ENCODE results near the gene CLEC18B. TPM values are rescaled to one million over a fixed set of nuclear protein-coding genes. Genes with fewer than 3 reads are reported as not detected.
"Not testable (repeated sequence)": the region's sequence is repeated elsewhere in the genome, so short reads cannot be mapped to it uniquely, and the experiment has no call there.

CLEC18B gene
- polyA plus RNA-seq, 2 donors = 5.4 to 11.8 TPM

DNA sequence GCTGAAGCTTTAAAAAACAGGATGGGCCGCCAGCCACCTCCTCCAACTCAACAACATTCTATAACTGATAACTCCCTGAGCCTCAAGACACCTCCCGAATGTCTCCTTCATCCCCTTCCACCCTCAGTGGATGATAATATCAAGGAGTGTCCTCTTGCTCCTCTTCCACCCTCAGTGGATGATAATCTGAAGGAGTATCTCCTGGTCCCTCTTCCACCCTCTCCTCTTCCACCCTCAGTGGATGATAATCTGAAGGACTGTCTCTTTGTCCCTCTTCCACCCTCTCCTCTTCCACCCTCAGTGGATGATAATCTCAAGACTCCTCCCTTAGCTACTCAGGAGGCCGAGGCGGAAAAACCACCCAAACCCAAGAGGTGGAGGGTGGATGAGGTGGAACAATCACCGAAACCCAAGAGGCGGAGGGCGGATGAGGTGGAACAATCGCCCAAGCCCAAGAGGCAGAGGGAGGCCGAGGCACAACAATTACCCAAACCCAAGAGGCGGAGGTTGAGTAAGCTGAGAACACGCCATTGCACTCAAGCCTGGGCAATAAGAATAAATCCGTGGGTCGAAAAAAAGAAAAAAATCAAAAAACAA is 29.7 kb downstream of the CLEC18B start:
- not testable (repeated sequence) for H3K4me1 ChIP-seq (ENCODE audit: control insufficient read depth in 2 of 2, insufficient read depth in 2 of 2, low read length in 1 of 2); H3K27ac ChIP-seq (ENCODE audit: low read depth in 2 of 2, low read length in 1 of 2); H3K4me3 ChIP-seq (ENCODE audit: low read depth in 1 of 2, low read length in 2 of 2); H3K9me3 ChIP-seq (ENCODE audit: control insufficient read depth in 2 of 2, insufficient read depth in 1 of 2, low read depth in 1 of 2, low read length in 1 of 2); H3K27me3 ChIP-seq (ENCODE audit: control insufficient read depth in 1 of 2, insufficient read depth in 2 of 2, low read length in 2 of 2); H3K36me3 ChIP-seq (ENCODE audit: control insufficient read depth in 2 of 2, insufficient read depth in 2 of 2, low read length in 1 of 2)
- 84 to 87% methylated on average over 8 to 9 of the region's 13 CpGs for WGBS, 2 donors

DNA sequence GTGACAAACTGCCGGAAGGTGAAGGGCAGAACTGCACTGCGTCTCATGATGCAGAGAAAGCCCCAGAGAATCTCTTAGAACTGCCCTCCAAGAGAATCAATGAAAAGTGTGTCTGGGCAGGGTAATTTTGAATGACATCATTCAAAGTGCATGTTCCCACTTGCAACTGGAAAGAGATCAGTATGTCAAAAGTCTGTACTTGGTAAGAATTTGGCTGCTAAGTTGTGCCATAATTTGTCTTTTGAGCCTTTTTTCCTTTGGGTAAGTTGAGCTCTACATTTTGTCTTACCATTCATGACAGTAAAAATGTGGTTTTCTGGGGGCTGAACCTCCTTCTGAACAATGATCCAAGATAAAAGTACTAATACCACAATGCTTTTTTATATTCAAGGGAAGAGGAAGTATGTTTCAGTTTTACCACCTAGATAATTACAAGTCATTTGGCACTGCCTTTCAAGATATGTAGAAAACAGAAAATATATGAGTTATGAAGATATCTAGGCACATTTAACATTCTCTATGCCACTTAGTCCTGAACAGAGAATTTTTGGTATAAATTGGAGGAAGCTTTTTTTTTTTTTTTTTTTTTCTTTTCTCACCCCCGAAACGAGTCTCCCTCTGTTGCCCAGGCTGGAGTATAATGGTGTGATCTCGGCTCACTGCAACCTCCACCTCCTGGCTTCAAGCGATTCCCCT is 38.8 kb downstream of the CLEC18B start:
- H3K27ac ChIP-seq (ENCODE audit: low read depth in 2 of 2, low read length in 1 of 2) = not testable (repeated sequence)
- WGBS, 2 donors = 77% methylated on average over 3 to 4 of the region's 6 CpGs

DNA sequence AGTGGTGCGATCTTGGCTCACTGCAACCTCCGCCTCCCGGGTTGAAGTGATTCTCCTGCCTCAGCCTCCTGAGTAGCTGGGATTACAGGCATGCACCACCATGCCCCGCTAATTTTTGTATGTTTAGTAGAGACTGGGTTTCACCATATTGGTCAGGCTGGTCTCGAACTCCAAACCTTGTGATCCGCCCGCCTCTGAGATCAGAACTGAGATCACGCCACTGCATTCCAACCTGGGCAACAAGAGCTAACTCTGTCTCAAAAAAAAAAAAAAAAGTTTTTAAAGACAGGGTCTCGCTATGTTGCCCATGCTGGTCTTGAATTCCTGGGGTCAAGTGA is 47.5 kb downstream of the CLEC18B start:
- WGBS, 2 donors = 95 to 96% methylated on average over 9 of the region's 9 CpGs
- not testable (repeated sequence) for H3K27me3 ChIP-seq (ENCODE audit: control insufficient read depth in 1 of 2, insufficient read depth in 2 of 2, low read length in 2 of 2); H3K9me3 ChIP-seq (ENCODE audit: control insufficient read depth in 2 of 2, insufficient read depth in 1 of 2, low read depth in 1 of 2, low read length in 1 of 2)

More for the DNA sequence above, 38.8 kb downstream of the CLEC18B start:
- not testable (repeated sequence) for H3K36me3 ChIP-seq (ENCODE audit: control insufficient read depth in 2 of 2, insufficient read depth in 2 of 2, low read length in 1 of 2); H3K27me3 ChIP-seq (ENCODE audit: control insufficient read depth in 1 of 2, insufficient read depth in 2 of 2, low read length in 2 of 2); H3K4me3 ChIP-seq (ENCODE audit: low read depth in 1 of 2, low read length in 2 of 2); H3K4me1 ChIP-seq (ENCODE audit: control insufficient read depth in 2 of 2, insufficient read depth in 2 of 2, low read length in 1 of 2); H3K9me3 ChIP-seq (ENCODE audit: control insufficient read depth in 2 of 2, insufficient read depth in 1 of 2, low read depth in 1 of 2, low read length in 1 of 2)

GRCh38 chr16:74372953-74373846 is 48.1 kb downstream of the CLEC18B start:
- no peaks in the 10 kb centered on the region for H3K36me3 ChIP-seq (ENCODE audit: control insufficient read depth in 2 of 2, insufficient read depth in 2 of 2, low read length in 1 of 2)
- no peaks in the 10 kb centered on the region for H3K9me3 ChIP-seq (ENCODE audit: control insufficient read depth in 2 of 2, insufficient read depth in 1 of 2, low read depth in 1 of 2, low read length in 1 of 2)
- 83 to 88% methylated on average over 10 of the region's 10 CpGs for WGBS, 2 donors
- no peaks in the 10 kb centered on the region for H3K27me3 ChIP-seq (ENCODE audit: control insufficient read depth in 1 of 2, insufficient read depth in 2 of 2, low read length in 2 of 2)
- H3K27ac ChIP-seq (ENCODE audit: low read depth in 2 of 2, low read length in 1 of 2) = no peak overlapping the region
- H3K4me3 ChIP-seq (ENCODE audit: low read depth in 1 of 2, low read length in 2 of 2) = no peak overlapping the region
- no peaks in the 10 kb centered on the region for H3K4me1 ChIP-seq (ENCODE audit: control insufficient read depth in 2 of 2, insufficient read depth in 2 of 2, low read length in 1 of 2)

More for the DNA sequence above, 47.5 kb downstream of the CLEC18B start:
- H3K36me3 ChIP-seq (ENCODE audit: control insufficient read depth in 2 of 2, insufficient read depth in 2 of 2, low read length in 1 of 2); H3K4me1 ChIP-seq (ENCODE audit: control insufficient read depth in 2 of 2, insufficient read depth in 2 of 2, low read length in 1 of 2); H3K4me3 ChIP-seq (ENCODE audit: low read depth in 1 of 2, low read length in 2 of 2); H3K27ac ChIP-seq (ENCODE audit: low read depth in 2 of 2, low read length in 1 of 2): not testable (repeated sequence)

DNA sequence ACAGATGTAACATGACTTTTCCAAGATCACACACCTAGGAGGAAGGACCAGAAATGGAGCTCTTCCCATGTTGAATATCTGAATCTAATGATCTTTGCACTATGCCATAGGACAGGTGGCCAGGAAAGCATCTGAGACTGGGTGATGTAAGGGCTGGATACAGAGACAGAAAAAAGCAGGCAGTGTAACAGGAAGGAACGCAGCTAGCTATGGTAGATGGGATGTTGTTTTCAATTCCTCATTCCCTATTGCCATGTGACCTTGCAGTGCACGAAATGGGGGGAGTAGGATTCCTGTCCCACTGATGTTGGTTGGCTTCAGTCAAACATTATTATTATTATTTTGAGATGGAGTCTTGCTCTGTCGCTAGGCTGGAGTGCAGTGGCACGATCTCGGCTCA is 48.9 kb downstream of the CLEC18B start:
- Histone ChIP-seq H3K4me1 (ENCODE audit: control insufficient read depth in 2 of 2, insufficient read depth in 2 of 2, low read length in 1 of 2) (no peaks in the 10 kb centered on the region), H3K27ac (ENCODE audit: low read depth in 2 of 2, low read length in 1 of 2) (no peak overlapping the region), H3K4me3 (ENCODE audit: low read depth in 1 of 2, low read length in 2 of 2) (no peak overlapping the region), H3K27me3 (ENCODE audit: control insufficient read depth in 1 of 2, insufficient read depth in 2 of 2, low read length in 2 of 2) (no peaks in the 10 kb centered on the region), H3K9me3 (ENCODE audit: control insufficient read depth in 2 of 2, insufficient read depth in 1 of 2, low read depth in 1 of 2, low read length in 1 of 2) (no peaks in the 10 kb centered on the region), H3K36me3 (ENCODE audit: control insufficient read depth in 2 of 2, insufficient read depth in 2 of 2, low read length in 1 of 2) (no peaks in the 10 kb centered on the region)
- WGBS, 2 donors = 81 to 84% methylated on average over 5 of the region's 5 CpGs

DNA sequence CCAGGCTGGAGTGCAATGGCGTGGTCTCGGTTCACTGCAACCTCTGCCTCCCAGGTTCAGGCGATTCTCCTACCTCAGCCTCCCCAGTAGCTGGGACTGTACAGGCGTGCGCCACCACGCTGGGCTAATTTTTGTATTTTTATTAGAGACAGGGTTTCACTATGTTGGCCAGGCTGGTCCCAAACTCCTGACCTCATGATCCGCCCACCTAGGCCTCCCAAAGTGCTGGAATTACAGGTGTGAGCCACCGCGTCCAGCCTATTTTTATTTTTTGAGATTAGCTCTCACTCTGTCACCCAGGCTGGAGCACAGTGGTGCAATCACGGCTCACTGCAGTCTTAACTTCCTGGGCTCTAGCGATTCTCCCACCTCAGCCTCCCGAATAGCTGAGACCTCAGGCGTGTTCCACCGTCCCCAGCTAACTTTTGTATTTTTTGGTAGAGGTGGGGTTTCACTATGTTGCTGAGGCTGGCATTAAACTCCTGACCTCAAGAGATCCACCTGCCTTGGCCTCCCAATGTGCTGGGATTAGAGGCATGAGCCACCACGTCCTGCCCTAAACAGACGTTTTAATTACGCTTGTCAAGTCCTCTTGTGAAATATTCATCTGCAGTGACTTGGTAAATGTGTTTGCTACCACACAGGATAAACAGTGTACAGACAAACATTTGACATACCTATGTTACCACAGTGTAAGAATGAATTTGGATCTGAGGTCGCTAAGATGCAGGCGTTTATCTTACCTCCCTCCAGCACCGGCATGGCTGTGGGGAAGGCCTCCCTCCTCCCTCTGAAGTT is 50.7 kb downstream of the CLEC18B start:
- H3K27me3 ChIP-seq (ENCODE audit: control insufficient read depth in 1 of 2, insufficient read depth in 2 of 2, low read length in 2 of 2); H3K4me1 ChIP-seq (ENCODE audit: control insufficient read depth in 2 of 2, insufficient read depth in 2 of 2, low read length in 1 of 2); H3K4me3 ChIP-seq (ENCODE audit: low read depth in 1 of 2, low read length in 2 of 2); H3K27ac ChIP-seq (ENCODE audit: low read depth in 2 of 2, low read length in 1 of 2); H3K9me3 ChIP-seq (ENCODE audit: control insufficient read depth in 2 of 2, insufficient read depth in 1 of 2, low read depth in 1 of 2, low read length in 1 of 2); H3K36me3 ChIP-seq (ENCODE audit: control insufficient read depth in 2 of 2, insufficient read depth in 2 of 2, low read length in 1 of 2): not testable (repeated sequence)
- 86 to 89% methylated on average over 20 of the region's 20 CpGs for WGBS, 2 donors

DNA sequence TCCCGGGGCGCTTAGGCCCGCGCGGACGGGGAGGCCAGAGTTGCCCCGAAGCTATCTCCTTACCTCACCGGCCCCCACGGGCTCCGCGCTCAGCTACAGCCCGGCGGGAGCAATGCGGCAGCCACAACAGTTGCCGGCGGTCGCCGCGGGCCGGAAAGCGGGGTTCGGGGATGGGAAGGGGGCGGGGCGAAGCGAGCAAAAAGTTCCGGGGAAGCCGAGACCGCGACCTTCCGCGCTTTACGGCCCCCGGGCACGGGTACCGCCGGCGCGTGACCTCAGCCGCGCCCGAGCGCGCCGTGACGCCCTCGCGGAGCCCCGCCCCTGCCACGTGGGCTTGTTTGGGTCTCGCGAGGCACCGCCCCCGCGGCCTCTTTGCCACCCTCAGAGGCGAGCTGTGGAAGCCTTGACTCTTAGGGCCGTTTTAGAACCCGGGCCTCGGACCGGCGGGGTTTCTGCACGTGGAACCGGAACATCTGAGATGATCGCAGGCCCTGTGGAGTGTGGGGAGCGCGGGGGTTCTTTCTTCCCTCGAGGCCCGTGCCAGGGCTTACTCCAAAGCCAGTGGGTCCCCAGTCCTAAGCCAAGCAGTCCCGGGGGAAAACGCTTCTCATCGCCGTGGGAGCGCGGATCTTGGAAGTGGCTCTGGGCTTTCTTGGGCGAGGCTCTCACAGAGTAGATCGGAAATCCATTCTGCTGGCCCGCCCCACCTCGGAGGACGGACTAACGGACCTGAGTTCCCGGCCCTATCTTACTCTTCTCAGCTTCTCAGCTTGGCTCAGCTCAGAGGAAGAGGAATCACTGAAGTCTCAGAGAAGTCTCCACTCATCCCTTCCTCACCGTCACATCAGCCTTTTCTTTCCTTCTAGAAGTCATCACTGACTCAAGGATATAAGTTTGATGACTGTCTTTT is 53.0 kb downstream of the CLEC18B start:
- WGBS, 2 donors = 0 to 1% methylated on average over 62 to 68 of the region's 81 CpGs
- H3K9me3 ChIP-seq (ENCODE audit: control insufficient read depth in 2 of 2, insufficient read depth in 1 of 2, low read depth in 1 of 2, low read length in 1 of 2); H3K36me3 ChIP-seq (ENCODE audit: control insufficient read depth in 2 of 2, insufficient read depth in 2 of 2, low read length in 1 of 2); H3K4me1 ChIP-seq (ENCODE audit: control insufficient read depth in 2 of 2, insufficient read depth in 2 of 2, low read length in 1 of 2); H3K27me3 ChIP-seq (ENCODE audit: control insufficient read depth in 1 of 2, insufficient read depth in 2 of 2, low read length in 2 of 2): not testable (repeated sequence)
- Histone ChIP-seq H3K4me3 (ENCODE audit: low read depth in 1 of 2, low read length in 2 of 2) (peak overlapping the region; percentile 71 to 84), H3K27ac (ENCODE audit: low read depth in 2 of 2, low read length in 1 of 2) (peak overlapping the region; percentile 80 to 91)

- Histone ChIP-seq H3K4me3 (ENCODE audit: low read depth in 1 of 2, low read length in 2 of 2) (peak overlapping the region; percentile 71 to 84), H3K27ac (ENCODE audit: low read depth in 2 of 2, low read length in 1 of 2) (peak overlapping the region; percentile 21 to 90)
- not testable (repeated sequence) for H3K4me1 ChIP-seq (ENCODE audit: control insufficient read depth in 2 of 2, insufficient read depth in 2 of 2, low read length in 1 of 2); H3K9me3 ChIP-seq (ENCODE audit: control insufficient read depth in 2 of 2, insufficient read depth in 1 of 2, low read depth in 1 of 2, low read length in 1 of 2); H3K36me3 ChIP-seq (ENCODE audit: control insufficient read depth in 2 of 2, insufficient read depth in 2 of 2, low read length in 1 of 2); H3K27me3 ChIP-seq (ENCODE audit: control insufficient read depth in 1 of 2, insufficient read depth in 2 of 2, low read length in 2 of 2)
- WGBS, 2 donors = 1% methylated on average over 30 to 35 of the region's 35 CpGs
Observed at GRCh38 chr16:74367469-74368001, 53.7 kb downstream of the CLEC18B start.

All from esophagus (tissue), 2 donors.